Type B pancreatic cell (in vitro differentiated cells): ENCODE measurements around the gene UBAP2. TPM values are rescaled to one million over a fixed set of nuclear protein-coding genes. Genes with fewer than 3 reads are reported as not detected.
A peak's percentile ranks its signal among the peaks of the same experiment; 100 is the strongest.

Source experiments
- DNase-seq: peaks from one replicate; pipeline ENCODE4 v3.0.0; 2021; ENCODE audit warnings: mixed read lengths; ENCODE audit not compliant: unreplicated experiment; ENCODE audit errors: extremely low spot score
- H3K27ac Mint-ChIP-seq: 2 replicates; pipeline ENCODE4 v1.8.0; 2021; ENCODE audit warnings: mild to moderate bottlenecking, mixed read lengths
- H3K27me3 Mint-ChIP-seq: 2 replicates; pipeline ENCODE4 v1.8.0; 2021; ENCODE audit warnings: mixed read lengths
- H3K36me3 Mint-ChIP-seq: 2 replicates; pipeline ENCODE4 v1.8.0; 2021; ENCODE audit warnings: mixed read lengths
- H3K4me1 Mint-ChIP-seq: one replicate; pipeline ENCODE4 v1.8.0; 2021; ENCODE audit warnings: mixed read lengths; ENCODE audit not compliant: unreplicated experiment
- H3K4me3 Mint-ChIP-seq: 2 replicates; pipeline ENCODE4 v1.8.0; 2021; ENCODE audit warnings: mild to moderate bottlenecking, mixed read lengths
- H3K9me3 Mint-ChIP-seq: 2 replicates; pipeline ENCODE4 v1.8.0; 2021; ENCODE audit warnings: mixed read lengths
- long read RNA-seq: library from polyadenylated mRNA; unstranded; transcript quantifications from one replicate; pipeline ENCODE4 v2.0.0, GENCODE V29; 2020
- total RNA-seq: library from RNA; stranded (reverse); gene quantifications from 2 replicates; pipeline ENCODE4 v1.2.1, GENCODE V29; 2021; ENCODE audit warnings: low replicate concordance
- TF ChIP-seq, protein P1 (sequence below): fragments of 200-600 bp; sonication (generic); conservative IDR thresholded peaks from 2 replicates; pipeline ENCODE4 v1.5.0; 2021; ENCODE audit warnings: antibody characterized with exemption, mild to moderate bottlenecking

The UBAP2 gene, protein sequence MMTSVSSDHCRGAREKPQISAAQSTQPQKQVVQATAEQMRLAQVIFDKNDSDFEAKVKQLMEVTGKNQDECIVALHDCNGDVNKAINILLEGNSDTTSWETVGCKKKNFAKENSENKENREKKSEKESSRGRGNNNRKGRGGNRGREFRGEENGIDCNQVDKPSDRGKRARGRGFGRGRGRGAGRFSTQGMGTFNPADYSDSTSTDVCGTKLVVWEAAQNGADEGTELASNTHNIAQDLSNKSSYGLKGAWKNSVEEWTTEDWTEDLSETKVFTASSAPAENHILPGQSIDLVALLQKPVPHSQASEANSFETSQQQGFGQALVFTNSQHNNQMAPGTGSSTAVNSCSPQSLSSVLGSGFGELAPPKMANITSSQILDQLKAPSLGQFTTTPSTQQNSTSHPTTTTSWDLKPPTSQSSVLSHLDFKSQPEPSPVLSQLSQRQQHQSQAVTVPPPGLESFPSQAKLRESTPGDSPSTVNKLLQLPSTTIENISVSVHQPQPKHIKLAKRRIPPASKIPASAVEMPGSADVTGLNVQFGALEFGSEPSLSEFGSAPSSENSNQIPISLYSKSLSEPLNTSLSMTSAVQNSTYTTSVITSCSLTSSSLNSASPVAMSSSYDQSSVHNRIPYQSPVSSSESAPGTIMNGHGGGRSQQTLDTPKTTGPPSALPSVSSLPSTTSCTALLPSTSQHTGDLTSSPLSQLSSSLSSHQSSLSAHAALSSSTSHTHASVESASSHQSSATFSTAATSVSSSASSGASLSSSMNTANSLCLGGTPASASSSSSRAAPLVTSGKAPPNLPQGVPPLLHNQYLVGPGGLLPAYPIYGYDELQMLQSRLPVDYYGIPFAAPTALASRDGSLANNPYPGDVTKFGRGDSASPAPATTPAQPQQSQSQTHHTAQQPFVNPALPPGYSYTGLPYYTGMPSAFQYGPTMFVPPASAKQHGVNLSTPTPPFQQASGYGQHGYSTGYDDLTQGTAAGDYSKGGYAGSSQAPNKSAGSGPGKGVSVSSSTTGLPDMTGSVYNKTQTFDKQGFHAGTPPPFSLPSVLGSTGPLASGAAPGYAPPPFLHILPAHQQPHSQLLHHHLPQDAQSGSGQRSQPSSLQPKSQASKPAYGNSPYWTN
- total RNA-seq: 50.7 and 55.8 TPM in 2 replicates
- long read RNA-seq, partial matches to known transcripts: 11 of 15 reads
- long read RNA-seq, other reads (novel, unspliced or antisense): 4 of 15 reads

DNA sequence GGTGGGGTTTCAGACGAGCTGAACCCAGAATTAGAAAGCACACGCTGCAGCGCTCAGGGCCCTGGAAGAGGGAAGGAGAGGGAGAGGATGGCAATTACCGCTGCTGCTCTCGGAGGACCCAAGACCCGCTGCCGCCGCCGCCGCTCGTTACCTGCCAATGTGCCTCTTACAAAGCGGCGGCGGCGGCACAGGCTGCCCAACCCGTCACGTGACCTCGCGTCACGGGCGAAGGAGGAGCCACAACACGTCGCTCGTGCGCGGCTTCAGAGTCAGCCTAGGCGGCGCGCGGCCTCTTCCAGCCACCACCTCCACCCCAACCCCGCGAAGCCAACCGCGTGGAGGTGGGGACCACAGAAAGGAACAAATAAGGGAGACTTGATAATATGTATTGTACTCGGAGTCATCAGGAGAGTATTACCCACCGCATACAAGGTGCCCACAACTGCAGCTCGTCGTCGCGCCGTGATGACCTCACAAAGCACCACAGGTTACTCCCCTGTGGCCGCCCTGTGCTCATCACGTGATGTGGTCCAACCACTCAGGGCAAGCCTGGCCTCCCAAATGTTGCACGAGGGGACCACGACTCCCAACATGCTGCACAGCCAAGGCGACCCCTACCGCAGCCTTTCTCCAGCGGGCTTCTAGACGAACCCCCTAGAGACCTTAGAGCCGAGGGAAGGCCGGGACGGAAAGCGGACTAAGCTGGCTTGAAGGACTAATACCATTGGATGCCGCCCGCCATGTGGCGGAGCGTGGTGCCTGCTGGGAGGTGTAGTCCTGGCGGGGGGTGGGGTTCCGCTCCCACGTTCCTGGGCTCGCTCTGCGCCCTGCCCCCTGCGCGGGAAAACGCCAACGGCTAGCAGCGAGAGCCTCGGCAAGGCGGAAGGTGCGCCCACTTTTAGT, at the start of gene UBAP2:
TSS of gene UBAP2 (minus strand) at position 161 of the 903 bp plus-strand sequence. CDS start 31,739 bp downstream, outside the sequence.
- H3K4me3 Mint-ChIP-seq: peak within 1 kb of the TSS; percentile 99
- H3K27me3 Mint-ChIP-seq: peaks cover 4% of the 10 kb centered on the region
- H3K36me3 Mint-ChIP-seq: peaks cover 9% of the 10 kb centered on the region
- TF ChIP-seq, protein P1, sequence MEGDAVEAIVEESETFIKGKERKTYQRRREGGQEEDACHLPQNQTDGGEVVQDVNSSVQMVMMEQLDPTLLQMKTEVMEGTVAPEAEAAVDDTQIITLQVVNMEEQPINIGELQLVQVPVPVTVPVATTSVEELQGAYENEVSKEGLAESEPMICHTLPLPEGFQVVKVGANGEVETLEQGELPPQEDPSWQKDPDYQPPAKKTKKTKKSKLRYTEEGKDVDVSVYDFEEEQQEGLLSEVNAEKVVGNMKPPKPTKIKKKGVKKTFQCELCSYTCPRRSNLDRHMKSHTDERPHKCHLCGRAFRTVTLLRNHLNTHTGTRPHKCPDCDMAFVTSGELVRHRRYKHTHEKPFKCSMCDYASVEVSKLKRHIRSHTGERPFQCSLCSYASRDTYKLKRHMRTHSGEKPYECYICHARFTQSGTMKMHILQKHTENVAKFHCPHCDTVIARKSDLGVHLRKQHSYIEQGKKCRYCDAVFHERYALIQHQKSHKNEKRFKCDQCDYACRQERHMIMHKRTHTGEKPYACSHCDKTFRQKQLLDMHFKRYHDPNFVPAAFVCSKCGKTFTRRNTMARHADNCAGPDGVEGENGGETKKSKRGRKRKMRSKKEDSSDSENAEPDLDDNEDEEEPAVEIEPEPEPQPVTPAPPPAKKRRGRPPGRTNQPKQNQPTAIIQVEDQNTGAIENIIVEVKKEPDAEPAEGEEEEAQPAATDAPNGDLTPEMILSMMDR: no peak
- peak within 1 kb of the TSS; percentile 100 for H3K27ac Mint-ChIP-seq
- peaks cover 15% of the 10 kb centered on the region for H3K4me1 Mint-ChIP-seq
- peaks cover 4% of the 10 kb centered on the region for H3K9me3 Mint-ChIP-seq
- DNase-seq: peak; percentile 97

DNA sequence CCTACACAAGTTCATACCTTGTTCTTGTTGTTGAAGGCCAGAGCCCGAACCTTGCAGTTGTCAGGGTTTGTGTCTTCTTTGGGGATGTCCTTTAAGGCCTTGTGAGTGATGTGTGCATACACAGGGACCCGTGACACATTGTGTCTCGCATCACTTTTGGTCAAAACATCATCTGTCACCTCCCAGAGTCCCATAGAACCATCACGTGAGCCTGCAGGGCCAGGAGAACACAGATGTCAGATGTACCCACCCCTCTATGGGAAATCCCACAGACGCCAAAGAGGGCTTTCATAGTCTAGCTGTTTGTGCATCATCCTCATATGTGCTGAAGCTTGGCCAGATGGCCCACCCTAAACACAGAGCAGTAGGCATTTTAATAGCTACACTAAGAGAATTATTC, 49.6 kb upstream of the UBAP2 start:
- Mint-ChIP-seq H3K27ac (no peak overlapping the region), H3K4me3 (no peak overlapping the region), H3K9me3 (no peaks in the 10 kb centered on the region), H3K27me3 (no peaks in the 10 kb centered on the region), H3K4me1 (no peaks in the 10 kb centered on the region), H3K36me3 (peaks cover 2% of the 10 kb centered on the region)
- TF ChIP-seq, protein P1: no peak
- no peak for DNase-seq

DNA sequence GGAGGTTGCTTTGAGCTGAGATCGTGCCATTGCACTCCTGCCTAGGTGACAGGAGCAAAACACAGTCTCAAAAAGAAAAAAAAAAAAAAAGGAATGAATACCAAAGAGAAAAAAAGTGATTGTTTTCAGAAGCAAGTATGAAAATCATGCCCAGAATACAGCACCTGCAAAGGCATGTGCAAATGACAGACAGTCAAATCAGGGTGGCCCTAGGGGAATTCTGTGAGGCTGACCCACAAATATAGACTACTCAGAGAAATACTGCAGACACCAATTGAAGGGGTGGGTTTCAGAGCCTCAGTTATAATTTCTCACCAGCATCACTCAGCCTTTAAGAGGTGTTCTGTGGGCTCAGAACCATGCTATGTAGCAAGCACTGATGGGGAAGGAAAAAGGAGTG, 49.2 kb upstream of the UBAP2 start:
- no peak overlapping the region for H3K27ac Mint-ChIP-seq
- H3K36me3 Mint-ChIP-seq: peaks cover 6% of the 10 kb centered on the region
- TF ChIP-seq, protein P1: no peak
- no peak overlapping the region for H3K4me3 Mint-ChIP-seq
- no peaks in the 10 kb centered on the region for H3K4me1 Mint-ChIP-seq
- no peak for DNase-seq
- no peaks in the 10 kb centered on the region for H3K9me3 Mint-ChIP-seq
- H3K27me3 Mint-ChIP-seq: no peaks in the 10 kb centered on the region

DNA sequence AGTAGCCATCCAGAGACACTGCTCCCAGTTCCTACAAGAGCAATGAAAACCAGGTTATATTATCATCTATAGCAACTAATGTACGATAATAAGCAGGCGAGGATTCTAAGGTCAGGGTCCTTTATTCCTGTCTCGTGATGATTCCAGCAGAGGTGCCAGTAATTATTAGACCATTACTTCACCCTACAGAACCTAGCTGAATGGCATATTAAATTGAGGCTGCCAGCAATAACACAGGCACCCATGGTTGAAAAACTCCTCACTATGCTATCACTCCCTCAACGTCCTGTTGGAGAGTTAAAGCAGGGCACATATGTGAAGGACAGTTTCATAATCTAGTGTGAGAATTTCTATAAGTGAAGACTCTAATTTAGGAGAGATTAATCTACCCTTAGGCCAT, 48.1 kb upstream of the UBAP2 start:
- no peaks in the 10 kb centered on the region for H3K4me1 Mint-ChIP-seq
- no peak for DNase-seq
- no peaks in the 10 kb centered on the region for H3K27me3 Mint-ChIP-seq
- H3K4me3 Mint-ChIP-seq: no peak overlapping the region
- TF ChIP-seq, protein P1: no peak
- no peak overlapping the region for H3K27ac Mint-ChIP-seq
- H3K36me3 Mint-ChIP-seq: peaks cover 11% of the 10 kb centered on the region
- H3K9me3 Mint-ChIP-seq: no peaks in the 10 kb centered on the region
